Left colon (tissue), 2 donors: Measurements from ENCODE around the gene LEFTY1. TPM values are rescaled to one million over a fixed set of nuclear protein-coding genes. Genes with fewer than 3 reads are reported as not detected.

ENCODE experiments used
- ATAC-seq: fragments of 200-7000 bp; cut with Tn5 transposase; one replicate; pipeline ENCODE4 v1.9.1; 2020; ENCODE audit warnings: mild to moderate bottlenecking, moderate library complexity
- DNase-seq, 2 donors: peaks; one replicate each; pipeline ENCODE4 v3.0.0-alpha.2; 2020
- intact Hi-C, 2 donors: fragments of 100-400 bp; cut with DNase I in 1 of 2; cut with micrococcal nuclease in 1 of 2; formaldehyde crosslinking; loops; one replicate each; pipeline versions ENCODE4 v1.11.2 to v1.14.0; 2022; cut with DNase I, micrococcal nuclease
- total RNA-seq, 2 donors: library from RNA; stranded (reverse); fragmentation: NEBNext Ultra II Directional; extraction: Animal tissue kit (Norgen Biotek cat#: 25700); gene quantifications; one replicate each; pipeline ENCODE4 v1.2.1, GENCODE V29; 2021
- donor health status: DM: no; HTN: no; CAD: no.
- donor health status: DM: yes; HTN: yes; CAD: no.

LEFTY1 gene
- total RNA-seq, 2 donors from 2014 or later: 106 to 385 TPM

DNA sequence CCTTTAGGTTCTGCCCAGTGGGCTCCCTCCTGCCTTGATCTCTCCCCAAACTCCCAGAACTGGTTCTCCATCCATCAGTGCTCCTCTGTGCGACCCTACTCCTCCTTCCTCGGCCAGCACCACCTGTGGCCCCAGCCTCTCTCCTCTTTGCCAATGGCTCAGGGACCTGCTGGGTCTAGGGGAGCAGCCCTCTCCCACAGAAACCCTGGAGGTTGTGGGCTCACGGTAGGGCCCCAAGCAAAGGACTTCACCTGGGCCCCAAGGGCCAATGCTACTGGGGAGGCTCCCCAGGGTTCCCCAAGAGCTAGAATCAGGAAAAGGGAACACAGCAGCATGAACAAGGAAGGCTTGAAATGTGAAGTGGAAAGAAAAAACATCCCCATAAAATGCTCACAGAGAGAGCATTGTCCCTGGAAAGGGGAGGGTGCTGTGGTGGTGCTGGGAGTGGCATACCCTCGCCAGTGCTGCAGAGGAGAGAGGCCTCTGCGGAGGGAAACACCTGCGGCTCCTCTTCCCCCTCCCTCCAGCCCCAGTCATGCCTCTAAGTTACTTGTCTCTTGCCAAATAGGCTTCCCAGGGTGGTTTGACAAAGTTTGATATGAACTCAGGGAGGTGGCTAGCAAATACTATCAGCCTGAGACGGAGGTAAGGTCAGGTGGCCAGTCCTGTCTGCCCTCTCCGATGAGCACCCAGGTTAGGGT, 9.3 kb downstream of the LEFTY1 start:
- DNase-seq (peak; percentile 49 to 81), ATAC-seq (peak; percentile 51)

DNA sequence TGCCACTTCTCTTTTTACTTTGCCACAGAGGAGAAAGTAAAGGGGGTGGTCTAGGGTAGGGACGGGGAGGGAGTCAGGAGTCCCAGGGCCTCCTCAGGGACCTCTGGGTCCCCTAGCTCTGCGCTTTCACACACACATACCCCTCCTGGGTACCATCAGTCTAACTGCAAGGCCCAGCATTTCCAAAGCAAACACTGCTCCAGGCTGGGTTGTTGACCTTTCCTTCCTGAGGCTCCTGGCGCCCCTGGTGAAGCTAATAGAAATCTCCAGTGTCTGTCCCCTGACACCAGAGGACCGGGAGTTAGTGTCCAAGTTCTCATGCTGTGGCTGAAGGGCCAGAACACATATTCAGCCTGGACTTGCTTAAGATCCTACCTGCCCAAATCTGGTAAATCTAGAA, 10.7 kb downstream of the LEFTY1 start:
- ATAC-seq (no peak), DNase-seq (no peak)

More for the DNA sequence above, 9.3 kb downstream of the LEFTY1 start:
- intact Hi-C loops: no loop called here

DNA sequence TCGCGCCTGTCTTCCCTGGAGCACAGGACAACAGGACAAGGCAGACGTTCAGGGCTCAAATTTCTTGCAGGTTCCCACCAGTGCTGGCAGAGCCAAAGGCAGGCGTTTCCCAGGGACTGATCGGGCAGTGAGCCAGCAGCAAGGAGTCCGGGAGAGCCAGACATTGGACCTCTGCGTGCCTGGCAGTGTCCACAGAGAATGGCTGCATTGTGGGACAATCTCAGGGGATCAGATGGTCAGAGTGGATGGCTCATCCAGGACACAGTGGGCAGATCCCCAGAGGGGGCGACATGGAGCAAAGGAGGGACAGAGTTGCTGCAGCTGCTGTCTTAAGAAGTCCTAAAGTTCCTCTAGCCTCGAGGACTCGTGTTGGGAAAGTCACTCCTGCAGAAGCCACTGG, 11.4 kb downstream of the LEFTY1 start:
- ATAC-seq: peak; percentile 2
- intact Hi-C loops: no loop called here
- peak; percentile 76 to 78 for DNase-seq

More for the DNA sequence above, 10.7 kb downstream of the LEFTY1 start:
- intact Hi-C loops: no loop called here

DNA sequence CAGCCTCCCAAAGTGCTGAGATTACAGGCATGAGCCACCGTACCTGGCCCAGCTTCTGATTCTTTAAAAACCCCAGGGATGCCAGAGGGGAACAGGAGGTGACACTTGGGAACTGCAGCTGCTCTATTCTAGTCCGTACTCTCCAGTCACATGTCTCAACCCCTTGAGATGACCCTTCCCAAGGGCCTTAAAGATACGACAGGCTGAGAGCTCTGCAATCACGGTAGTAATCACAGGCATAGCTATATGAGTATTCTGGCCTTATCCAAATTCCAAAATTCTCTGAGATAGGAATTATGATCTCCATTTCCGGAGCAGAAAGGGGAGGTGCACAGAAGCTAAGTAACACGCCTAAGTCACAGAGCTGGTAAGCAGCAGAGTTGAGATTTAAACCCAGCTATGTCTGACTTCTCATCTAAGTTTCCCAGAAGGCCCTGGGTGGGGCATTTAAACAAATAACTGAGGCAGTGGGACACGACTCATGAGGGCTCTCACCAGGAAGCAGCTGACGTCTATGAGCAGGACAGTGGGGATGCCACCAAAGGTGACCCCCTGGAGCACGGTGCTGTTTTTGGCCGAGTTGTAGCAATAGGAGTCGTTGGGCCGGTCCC, 11.9 kb downstream of the LEFTY1 start:
- DNase-seq: no peak
- intact Hi-C loops: no loop called here
- no peak for ATAC-seq

DNA sequence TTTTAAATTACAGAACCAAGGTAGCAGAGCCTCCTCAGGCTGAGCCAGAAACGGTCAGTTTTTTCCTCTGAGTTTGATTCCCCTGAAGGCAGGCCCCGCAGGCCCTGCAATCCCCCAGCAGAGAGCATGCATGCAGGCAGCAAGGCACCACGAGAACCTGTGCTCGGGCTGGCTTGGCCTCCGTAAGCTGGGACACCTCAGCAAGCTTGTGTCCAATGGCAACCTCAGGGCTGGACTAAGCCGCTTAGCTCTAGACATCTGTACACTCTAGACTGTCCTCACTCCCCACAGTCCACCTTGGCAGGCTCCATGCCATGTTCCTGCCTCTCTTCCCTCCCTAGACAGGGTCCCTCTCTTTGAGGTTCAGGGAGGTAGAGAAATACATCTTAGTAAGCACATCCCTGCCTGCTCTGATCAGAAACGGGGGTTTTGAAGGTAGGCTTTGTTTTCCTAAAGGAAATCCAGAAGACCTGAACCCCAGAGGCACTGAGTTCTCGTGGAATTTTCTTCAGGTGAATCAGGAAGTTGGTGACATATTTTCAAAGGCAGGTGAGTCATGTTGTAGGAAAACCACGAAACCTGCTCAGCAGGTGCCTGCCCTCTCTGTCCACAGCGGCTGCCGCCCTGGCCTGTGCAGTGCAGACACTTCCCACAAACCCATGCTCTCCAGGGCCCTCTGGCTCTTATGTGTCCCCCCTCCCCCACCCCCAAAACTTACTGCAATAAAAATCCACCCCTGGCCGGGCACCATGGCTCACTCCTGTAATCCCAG, 13.7 kb downstream of the LEFTY1 start:
- peak; percentile 71 for ATAC-seq
- intact Hi-C loops: no loop called here
- peak; percentile 73 to 86 for DNase-seq

DNA sequence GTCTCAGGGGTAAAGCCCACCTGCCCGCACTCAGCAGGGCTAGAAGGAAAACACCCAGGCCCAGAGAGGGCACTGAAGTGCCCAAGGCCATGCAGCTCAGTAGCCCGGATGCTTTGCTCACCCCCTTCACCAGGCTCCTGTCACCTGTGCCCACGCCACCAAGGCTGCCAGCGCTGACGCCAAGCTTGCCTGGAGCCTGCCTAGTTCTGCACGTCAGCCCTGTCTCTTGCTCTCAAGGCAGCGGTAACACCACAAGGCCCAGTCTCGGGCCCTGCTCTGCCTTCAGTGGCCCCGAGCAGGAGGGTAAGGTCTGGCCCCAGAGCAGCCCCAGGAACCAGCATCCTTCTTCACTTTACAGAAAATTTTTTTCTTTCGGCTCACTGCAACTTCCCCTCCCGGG, 14.5 kb downstream of the LEFTY1 start:
- DNase-seq (no peak), ATAC-seq (no peak)
- intact Hi-C loops: no loop called here

DNA sequence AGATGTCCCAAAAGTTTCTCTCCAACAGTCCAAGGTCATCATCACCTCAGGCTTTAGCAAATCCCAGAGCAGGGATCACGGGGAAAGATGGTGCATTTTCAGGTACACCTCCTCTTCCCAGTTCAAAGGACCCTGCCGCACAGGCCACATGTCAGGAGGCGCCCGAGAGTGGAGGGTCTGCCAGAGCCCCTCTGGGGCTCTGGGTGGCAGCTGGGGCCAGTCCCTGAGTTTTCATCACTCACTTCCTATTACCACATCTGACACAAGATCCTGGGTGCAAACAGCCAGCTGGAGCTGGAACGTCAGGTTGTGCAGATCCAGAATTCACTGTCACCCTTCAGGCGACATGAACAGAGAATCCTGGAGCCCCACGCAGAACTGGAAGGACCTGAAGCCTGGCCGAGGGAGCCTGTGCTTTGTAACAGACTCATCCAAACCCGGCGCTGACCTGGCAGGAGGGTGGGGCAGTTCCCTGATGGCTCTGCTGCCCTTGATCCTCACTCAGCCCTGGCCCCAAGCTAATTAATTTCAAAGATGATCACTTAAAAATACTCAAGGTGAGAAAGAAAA, 15.6 kb downstream of the LEFTY1 start:
- no peak for ATAC-seq
- no peak for DNase-seq
- intact Hi-C loops: no loop called here

DNA sequence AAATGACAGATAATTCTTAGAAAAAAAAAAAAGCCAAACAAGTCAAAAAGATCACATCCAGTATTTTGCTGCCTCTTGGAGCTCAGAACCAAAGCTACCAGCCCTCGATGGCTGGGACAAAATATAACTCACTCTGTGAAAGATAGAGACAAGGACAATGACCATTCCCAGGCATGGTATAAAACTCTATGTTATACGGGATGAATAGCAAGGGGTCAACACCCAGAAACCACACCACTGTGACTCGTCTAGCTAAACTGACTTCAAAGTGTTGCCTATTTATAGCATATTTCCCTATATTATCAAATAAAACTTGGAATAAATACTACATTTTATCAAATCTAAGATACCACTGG, 16.9 kb downstream of the LEFTY1 start:
- intact Hi-C loops: no loop called here
- no peak for ATAC-seq
- DNase-seq: no peak

DNA sequence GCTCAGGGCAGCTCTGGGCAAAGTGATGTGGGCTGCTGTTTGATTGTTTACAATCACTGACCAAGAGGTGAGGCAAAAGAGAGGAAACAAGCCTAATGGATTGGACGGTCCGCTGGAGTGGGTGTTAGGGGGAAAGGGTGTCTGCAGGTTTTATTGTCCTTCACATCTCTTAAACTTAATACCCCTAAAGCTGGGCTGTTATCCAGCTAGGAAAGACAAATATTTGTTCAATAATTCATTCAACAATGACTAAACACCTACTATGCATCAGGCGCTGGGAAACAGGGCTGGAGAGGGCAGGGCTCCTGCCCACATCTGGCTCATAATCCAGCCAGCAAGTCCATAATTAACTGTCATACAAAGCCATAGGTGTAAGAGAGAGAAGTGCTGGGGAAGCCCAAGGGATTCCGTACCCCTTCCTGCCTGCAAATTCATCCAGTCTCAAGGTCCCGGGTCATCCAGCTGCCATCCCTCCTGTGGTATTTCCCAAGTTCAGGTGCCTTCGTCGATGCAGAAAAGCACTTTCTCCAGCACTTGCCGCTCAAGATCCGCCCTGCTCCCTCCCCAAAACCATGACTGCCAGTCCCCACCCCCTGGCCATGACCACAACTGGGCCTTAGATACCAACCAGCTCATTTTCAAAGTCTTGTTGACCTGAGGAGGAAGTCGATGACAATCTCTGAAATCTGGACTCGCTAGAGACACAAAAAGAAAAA, 17.4 kb downstream of the LEFTY1 start:
- intact Hi-C loops: no loop called here
- ATAC-seq: no peak
- DNase-seq: no peak

DNA sequence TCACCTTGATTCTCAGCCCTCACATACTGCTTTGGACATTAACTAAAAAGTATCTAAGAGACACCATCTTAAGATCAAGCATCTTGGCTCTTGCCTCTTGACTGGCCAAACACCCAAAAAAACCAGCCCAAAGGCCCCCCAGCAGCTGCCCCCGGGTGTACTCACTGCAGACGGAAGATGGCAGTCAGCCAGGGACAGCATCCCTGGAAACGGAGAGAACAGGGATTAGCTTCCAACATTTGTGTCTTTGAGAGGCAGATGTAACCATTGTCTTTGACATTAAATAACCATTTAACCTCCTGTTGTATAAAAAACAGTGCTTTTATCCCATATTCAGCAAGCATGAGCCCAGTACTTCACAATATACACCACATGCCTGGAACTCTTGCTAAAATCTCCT, 18.0 kb downstream of the LEFTY1 start:
- intact Hi-C loops: no loop called here
- DNase-seq: no peak

DNA sequence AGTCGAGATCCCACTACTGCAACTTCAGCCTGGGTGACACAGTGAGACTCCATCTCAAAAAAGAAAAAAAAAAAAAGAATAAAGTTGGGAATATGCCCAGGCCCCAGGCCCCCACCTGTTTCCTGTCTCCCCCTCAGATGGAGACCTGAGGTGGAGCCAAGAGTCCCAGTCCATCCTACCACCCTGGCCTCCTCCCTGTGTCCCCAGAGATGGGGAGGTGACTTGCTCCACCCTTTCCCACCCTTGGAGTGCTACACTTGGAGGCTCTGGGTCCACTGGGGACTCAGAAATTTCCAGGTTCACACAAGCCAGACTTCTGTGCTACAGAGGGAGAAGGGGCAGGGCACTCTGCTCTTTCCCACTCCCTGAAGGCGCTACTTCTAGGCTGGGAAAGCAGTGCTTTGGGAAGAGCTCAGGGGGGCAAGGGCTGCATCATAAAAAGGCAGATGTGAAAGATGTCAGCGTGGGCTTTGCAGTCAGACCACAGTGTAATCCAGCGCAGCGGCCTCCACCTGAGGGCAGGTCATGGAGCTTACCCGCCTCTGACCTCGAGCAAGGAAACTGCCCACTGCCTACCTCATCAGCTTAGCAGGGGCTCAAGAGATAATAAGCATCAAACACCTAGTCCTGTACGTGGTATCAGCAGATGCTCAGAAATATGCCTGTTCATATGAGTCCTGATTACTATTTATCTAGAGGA, 20.2 kb downstream of the LEFTY1 start:
- intact Hi-C loops: no loop called here
- DNase-seq: no peak

More for the DNA sequence above, 18.0 kb downstream of the LEFTY1 start:
- no peak for ATAC-seq

DNA sequence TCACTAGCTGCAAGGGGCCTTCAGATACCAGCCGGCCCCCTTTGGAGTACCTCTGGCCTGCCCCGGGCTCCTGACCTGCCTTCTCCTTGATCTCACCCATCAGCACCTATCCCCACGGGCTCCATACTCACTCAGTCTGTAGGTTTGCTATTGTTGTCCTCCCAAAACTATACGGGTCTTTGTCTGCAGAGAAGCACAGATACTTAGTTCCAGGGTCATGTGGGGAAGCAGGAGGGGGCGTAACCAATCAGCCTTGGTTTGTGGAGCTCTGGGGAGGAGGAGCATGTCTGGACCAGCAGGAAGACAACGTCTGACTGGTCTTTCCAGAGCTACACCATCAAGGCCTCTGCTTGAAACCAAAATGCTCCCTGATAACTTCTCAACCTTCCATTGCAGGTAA, 22.0 kb downstream of the LEFTY1 start:
- no peak for ATAC-seq
- intact Hi-C loops: no loop called here
- no peak for DNase-seq

More for the DNA sequence above, 20.2 kb downstream of the LEFTY1 start:
- ATAC-seq: no peak

DNA sequence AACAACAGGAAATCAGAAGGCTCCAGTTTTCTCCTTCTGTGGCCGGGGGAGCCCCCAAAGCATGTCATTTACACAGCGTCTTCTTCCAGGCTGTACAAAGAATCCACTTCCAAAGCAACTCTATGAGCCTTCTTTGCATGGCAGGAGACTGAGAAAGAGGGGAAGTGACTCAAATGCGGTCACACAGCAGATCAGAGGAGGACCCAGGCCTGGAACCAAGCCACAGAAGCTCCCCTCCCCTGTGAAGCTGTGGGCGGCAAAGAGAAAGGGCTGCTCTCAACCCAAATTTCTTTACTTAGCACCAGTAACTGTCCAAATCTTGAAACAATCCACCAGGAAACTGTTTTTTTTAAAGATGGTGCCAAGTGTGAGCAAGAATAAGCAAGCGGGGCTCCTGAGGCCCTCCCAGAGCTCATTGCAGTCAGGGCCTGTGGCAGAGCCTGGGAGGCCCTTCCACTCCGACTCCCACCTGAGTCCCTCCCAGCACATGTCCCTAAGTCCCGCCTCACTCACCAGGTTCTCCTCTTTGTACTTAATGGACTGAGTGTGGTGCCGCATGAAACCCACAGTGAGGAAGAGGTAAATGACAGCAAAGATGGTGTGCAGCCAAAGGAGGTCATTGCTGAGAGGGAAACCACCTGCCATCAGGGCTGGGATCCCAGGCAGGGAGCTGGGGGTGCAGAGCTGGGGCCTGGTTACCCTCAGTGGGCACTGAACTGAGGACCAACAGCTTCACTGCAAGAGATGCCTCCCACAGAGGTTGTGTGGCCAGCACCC, 22.7 kb downstream of the LEFTY1 start:
- no peak for DNase-seq
- intact Hi-C loops: no loop called here
- no peak for ATAC-seq

DNA sequence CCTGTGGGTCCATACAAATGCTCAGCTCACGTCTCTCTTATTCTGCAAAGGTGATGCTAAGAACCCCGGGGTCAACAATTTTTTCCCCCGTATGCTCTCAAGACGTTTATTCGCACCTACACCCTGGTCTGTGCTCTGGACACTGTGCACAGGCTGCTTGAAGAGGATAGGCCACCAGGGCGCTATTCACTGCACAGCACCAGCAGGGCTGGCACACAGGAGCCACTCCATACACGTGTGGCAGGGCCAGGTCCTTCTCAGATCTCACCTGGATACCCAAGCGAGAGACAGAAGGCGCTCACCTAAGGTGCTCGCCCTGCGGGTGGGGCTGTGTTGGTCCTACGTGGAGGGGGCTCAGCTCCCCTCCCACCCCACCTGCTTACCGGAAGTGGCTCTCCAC, 23.4 kb downstream of the LEFTY1 start:
- ATAC-seq (peak; percentile 23), DNase-seq (no peak)
- intact Hi-C loops: no loop called here

DNA sequence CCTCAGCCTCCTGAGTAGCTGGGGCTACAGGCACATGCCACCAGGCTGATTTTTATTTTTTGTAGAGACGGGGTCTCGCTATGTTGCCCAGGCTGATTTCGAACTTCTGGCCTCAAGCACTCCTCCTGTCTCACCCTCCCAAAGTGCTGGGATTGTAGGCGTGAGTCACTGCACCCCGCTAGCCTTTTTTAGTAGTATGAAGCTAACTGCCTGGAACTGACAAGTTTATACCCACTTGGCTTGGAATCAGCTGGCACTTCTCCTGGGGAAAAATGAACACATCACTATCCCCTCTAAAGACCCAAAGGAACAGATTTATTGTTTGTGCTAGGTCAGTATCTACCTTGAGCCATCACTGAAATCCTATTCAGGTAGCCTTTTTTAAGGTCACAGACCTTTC, 25.8 kb downstream of the LEFTY1 start:
- no peak for DNase-seq
- no peak for ATAC-seq
- intact Hi-C loops: no loop called here

DNA sequence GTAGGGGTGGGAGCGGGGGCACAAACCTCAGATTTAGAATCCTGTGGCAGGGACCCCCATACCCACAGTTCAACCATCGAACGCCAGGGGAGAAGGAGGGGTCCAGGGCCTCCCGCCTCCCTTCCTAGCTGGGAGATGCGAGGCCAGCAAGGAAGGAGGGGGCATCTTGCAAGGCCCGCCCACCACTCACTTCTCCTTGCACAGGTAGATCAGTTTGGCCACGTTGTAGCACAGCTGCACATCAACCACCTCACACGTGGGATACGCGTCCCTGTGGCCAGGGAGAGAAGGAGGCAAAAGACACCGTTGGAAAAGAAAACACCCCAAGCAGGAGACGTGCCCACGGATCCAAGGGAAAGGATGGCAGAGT, 26.4 kb downstream of the LEFTY1 start:
- ATAC-seq: no peak
- intact Hi-C loops: no loop called here
- no peak for DNase-seq

DNA sequence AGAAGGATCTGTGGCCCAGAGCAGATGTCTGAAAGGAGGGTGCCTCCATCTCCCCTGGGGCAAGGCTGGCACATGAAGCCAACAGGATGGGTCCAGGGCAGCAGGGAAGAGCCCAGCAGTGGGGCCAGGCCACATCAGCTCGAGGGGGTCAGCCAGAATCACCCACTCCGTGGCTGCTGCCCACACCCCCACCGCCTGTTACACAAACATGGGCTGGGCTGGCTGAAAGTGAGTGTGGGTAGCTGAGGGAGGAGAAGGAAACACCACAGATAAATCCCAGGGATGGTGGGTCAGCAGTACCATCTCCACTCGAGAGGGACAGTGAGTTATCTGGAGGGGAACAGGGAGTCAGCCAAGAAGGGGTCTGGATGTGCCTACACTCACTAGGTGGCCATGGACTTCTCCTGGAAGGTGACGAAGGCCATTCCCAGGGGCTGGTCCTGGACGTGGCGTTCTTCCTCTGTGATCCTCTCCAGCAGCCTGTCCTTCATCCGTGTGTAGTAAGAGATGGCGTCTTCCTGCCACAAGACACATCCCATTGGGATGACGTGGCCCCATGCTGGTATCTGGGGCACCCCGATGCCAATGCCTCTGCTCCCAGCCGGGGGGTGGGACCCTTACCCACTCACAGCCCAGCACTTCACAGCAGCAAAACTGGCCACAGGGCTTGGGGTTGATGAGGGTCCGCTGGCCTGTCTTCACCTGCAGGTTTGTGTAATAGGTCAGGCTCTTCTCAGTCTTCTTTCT, 26.9 kb downstream of the LEFTY1 start:
- intact Hi-C loops: no loop called here
- ATAC-seq: no peak
- no peak for DNase-seq
